ENCODE results near the gene MOSPD2. TPM values are rescaled to one million over a fixed set of nuclear protein-coding genes. Genes with fewer than 3 reads are reported as not detected.

MOSPD2 gene
- total RNA-seq, 1 donor from 2014 or later: 10.2 TPM

- H3K27me3 Mint-ChIP-seq (ENCODE audit: low read depth): no peaks in the 10 kb centered on the region
- H3K36me3 Mint-ChIP-seq (ENCODE audit: low read depth): peaks cover 5% of the 10 kb centered on the region
- peaks cover 4% of the 10 kb centered on the region for H3K9me3 Mint-ChIP-seq
- no peak overlapping the region for H3K4me3 Mint-ChIP-seq
- no peak for DNase-seq (ENCODE audit: low read depth, low spot score)
- TF ChIP-seq, protein P1, sequence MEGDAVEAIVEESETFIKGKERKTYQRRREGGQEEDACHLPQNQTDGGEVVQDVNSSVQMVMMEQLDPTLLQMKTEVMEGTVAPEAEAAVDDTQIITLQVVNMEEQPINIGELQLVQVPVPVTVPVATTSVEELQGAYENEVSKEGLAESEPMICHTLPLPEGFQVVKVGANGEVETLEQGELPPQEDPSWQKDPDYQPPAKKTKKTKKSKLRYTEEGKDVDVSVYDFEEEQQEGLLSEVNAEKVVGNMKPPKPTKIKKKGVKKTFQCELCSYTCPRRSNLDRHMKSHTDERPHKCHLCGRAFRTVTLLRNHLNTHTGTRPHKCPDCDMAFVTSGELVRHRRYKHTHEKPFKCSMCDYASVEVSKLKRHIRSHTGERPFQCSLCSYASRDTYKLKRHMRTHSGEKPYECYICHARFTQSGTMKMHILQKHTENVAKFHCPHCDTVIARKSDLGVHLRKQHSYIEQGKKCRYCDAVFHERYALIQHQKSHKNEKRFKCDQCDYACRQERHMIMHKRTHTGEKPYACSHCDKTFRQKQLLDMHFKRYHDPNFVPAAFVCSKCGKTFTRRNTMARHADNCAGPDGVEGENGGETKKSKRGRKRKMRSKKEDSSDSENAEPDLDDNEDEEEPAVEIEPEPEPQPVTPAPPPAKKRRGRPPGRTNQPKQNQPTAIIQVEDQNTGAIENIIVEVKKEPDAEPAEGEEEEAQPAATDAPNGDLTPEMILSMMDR (conservative IDR thresholded peaks at IDR 0.05): no peak
- no peak overlapping the region for H3K27ac Mint-ChIP-seq (ENCODE audit: unreplicated experiment)
- H3K4me1 Mint-ChIP-seq: peaks cover 31% of the 10 kb centered on the region
Observed at GRCh38 chrX:14930663-14931062, 57.4 kb downstream of the MOSPD2 start.

DNA sequence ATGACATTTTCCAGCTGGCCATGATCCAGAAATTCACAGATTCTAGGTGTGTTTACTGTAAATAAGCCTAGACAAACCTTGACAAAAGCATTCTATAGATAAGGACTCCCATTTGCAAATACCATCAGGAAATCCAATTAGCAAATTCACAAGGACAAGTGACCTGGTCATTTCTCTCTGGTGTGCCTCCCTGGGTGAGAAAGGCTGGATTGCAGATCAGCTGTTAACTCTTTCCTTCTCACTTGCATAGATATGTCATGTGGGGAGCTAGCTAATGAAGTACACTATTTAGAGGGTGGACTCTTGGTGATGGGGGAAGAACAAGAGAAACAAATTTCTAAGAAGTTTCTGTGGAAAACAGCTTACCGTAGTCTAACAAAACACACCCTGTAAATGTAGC lies 58.9 kb downstream of the MOSPD2 start:
- H3K4me3 Mint-ChIP-seq: no peak overlapping the region
- TF ChIP-seq, protein P1 (conservative IDR thresholded peaks at IDR 0.05): no peak
- DNase-seq (ENCODE audit: low read depth, low spot score): no peak
- peaks cover 40% of the 10 kb centered on the region for H3K4me1 Mint-ChIP-seq
- H3K36me3 Mint-ChIP-seq (ENCODE audit: low read depth): peaks cover 5% of the 10 kb centered on the region
- no peak overlapping the region for H3K27ac Mint-ChIP-seq (ENCODE audit: unreplicated experiment)
- no peaks in the 10 kb centered on the region for H3K27me3 Mint-ChIP-seq (ENCODE audit: low read depth)
- peaks cover 4% of the 10 kb centered on the region for H3K9me3 Mint-ChIP-seq

DNA sequence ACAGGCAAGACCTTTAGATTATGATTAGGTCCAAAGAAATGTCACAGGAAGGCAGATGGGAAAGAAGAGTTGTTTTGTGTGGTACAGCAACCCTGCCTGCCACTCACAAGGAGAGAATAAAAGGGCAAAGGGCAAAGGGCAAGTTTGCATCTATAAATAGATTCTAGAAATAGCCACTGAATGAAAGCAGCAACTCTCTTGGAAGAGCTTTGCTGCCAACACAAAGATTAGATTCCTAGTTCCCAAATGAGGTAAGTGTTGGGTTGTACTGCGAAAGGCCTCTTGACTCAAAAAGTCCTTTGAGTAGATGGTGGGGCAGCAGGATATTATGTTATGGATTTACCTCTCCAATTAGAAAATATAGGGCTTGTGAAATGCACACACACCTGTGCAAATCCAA lies 61.2 kb downstream of the MOSPD2 start:
- peaks cover 2% of the 10 kb centered on the region for H3K36me3 Mint-ChIP-seq (ENCODE audit: low read depth)
- no peak for DNase-seq (ENCODE audit: low read depth, low spot score)
- no peak overlapping the region for H3K4me3 Mint-ChIP-seq
- H3K9me3 Mint-ChIP-seq: peaks cover 2% of the 10 kb centered on the region
- H3K27ac Mint-ChIP-seq (ENCODE audit: unreplicated experiment): no peak overlapping the region
- no peaks in the 10 kb centered on the region for H3K27me3 Mint-ChIP-seq (ENCODE audit: low read depth)
- H3K4me1 Mint-ChIP-seq: peaks cover 42% of the 10 kb centered on the region
- TF ChIP-seq, protein P1 (conservative IDR thresholded peaks at IDR 0.05): no peak

GRCh38 chrX:14936561-14936960 lies 63.3 kb downstream of the MOSPD2 start:
- H3K9me3 Mint-ChIP-seq: peaks cover 6% of the 10 kb centered on the region
- H3K4me3 Mint-ChIP-seq: no peak overlapping the region
- H3K27me3 Mint-ChIP-seq (ENCODE audit: low read depth): no peaks in the 10 kb centered on the region
- DNase-seq (ENCODE audit: low read depth, low spot score): no peak
- peak overlapping the region; percentile 15 for H3K27ac Mint-ChIP-seq (ENCODE audit: unreplicated experiment)
- peaks cover 3% of the 10 kb centered on the region for H3K36me3 Mint-ChIP-seq (ENCODE audit: low read depth)
- peaks cover 55% of the 10 kb centered on the region for H3K4me1 Mint-ChIP-seq
- TF ChIP-seq, protein P1 (conservative IDR thresholded peaks at IDR 0.05): no peak

- Mint-ChIP-seq H3K27ac (ENCODE audit: unreplicated experiment) (no peak overlapping the region), H3K4me3 (no peak overlapping the region), H3K36me3 (ENCODE audit: low read depth) (peaks cover 3% of the 10 kb centered on the region), H3K27me3 (ENCODE audit: low read depth) (no peaks in the 10 kb centered on the region), H3K4me1 (peaks cover 49% of the 10 kb centered on the region), H3K9me3 (peaks cover 6% of the 10 kb centered on the region)
- TF ChIP-seq, protein P1 (conservative IDR thresholded peaks at IDR 0.05): no peak
- DNase-seq (ENCODE audit: low read depth, low spot score): no peak
Observed at GRCh38 chrX:14939644-14940043, 66.4 kb downstream of the MOSPD2 start.

DNA sequence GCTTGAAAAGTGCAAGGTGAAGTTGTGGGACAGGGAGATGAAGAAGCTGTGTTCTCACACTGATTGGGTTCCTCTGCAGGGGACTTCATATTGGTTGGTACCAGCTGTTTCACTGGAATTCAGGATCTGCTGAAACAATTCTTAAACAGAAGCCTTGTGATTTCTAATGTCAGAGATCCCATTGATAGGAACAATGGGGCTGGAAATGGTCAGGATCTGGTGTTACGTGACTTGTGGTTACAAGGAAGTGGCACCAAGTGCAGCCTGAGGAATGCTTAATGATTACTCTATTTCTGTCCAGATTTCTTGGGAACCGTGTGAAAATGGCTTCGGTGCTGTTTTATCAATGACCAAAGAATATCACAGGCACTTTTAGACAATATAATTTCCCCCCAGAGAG lies 68.1 kb downstream of the MOSPD2 start:
- Mint-ChIP-seq H3K9me3 (peaks cover 9% of the 10 kb centered on the region), H3K27me3 (ENCODE audit: low read depth) (no peaks in the 10 kb centered on the region), H3K36me3 (ENCODE audit: low read depth) (peaks cover 3% of the 10 kb centered on the region), H3K4me3 (no peak overlapping the region), H3K4me1 (peaks cover 39% of the 10 kb centered on the region), H3K27ac (ENCODE audit: unreplicated experiment) (no peak overlapping the region)
- TF ChIP-seq, protein P1 (conservative IDR thresholded peaks at IDR 0.05): no peak
- no peak for DNase-seq (ENCODE audit: low read depth, low spot score)

Measured in neural crest cell (in vitro differentiated cells).